Left cardiac atrium (tissue), 4 donors: ENCODE measurements around the gene C2CD2L. TPM values are rescaled to one million over a fixed set of nuclear protein-coding genes. Genes with fewer than 3 reads are reported as not detected.
"Not testable (repeated sequence)": the region's sequence is repeated elsewhere in the genome, so short reads cannot be mapped to it uniquely, and the experiment has no call there.

Experiments
- ATAC-seq, 2 donors: fragments of 200-7000 bp; cut with Tn5 transposase; one replicate each; pipeline ENCODE4 v1.9.1; 2020; ENCODE audit warnings: mild to moderate bottlenecking in 2 of 2, moderate library complexity in 2 of 2
- DNase-seq: peaks from one replicate; pipeline ENCODE4 v3.0.0-alpha.2; 2020
- intact Hi-C, 2 donors: fragments of 100-400 bp; cut with DNase I; formaldehyde crosslinking; loops; one replicate each; pipeline versions ENCODE4 v1.14.1 to v1.15.1; 2022 to 2023
- total RNA-seq, 2 donors: library from RNA; stranded (reverse); fragmentation: NEBNext Ultra II Directional; extraction: Animal tissue kit (Norgen Biotek cat#: 25700); gene quantifications; one replicate each; pipeline ENCODE4 v1.2.1, GENCODE V29; 2021
- donor health status: DM: no; HTN: yes; CAD: no.
- donor health status: DM: no; HTN: yes; CAD: no; lungs with severe emphysema.
- donor health status: DM: yes; HTN: yes; CAD: no.
- donor health status: Dilated cardiomyopathy.

Gene C2CD2L
- total RNA-seq, 2 donors from 2014 or later = 8.7 to 9.3 TPM

- intact Hi-C loops, ATAC-seq, DNase-seq: not testable (repeated sequence)
Measured at GRCh38 chr11:119139276-119139675, 32.1 kb downstream of the C2CD2L start.

- DNase-seq (peak; percentile 68), ATAC-seq (peak; percentile 75 to 85)
- intact Hi-C loops = loop anchor here (2.0 to 5.0 kb wide), 2 partner anchors 52 kb away; no protein-coding TSS in a partner anchor
Measured at GRCh38 chr11:119144825-119145486, 37.8 kb downstream of the C2CD2L start.

DNA sequence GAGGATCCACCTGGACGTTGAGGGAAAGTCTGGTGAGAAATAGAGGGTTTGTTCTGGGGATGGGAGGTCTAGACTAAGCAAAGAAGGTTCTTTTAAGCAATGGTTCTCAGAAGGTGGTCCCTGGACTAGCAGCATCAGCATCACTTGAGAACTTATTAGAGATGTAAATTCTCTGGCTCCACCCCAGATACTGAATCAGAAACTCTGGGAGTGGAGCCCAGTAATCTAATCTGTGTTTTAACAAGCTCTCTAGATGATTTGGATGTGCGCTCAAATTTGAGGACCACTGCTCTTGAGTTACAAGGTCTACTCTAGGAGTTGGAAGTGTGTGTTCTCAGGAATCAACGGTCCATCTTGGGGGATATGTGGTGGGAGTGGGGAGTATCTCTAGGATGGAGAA lies 38.4 kb downstream of the C2CD2L start:
- intact Hi-C loops = loop anchor here in 1 of 2 donors (2.0 kb wide), 1 partner anchor 51 kb away; no protein-coding TSS in a partner anchor
- no peak for ATAC-seq
- no peak for DNase-seq

- intact Hi-C loops = no loop called here
- no peak for ATAC-seq
- DNase-seq = no peak
Measured at GRCh38 chr11:119147604-119148333, 40.6 kb downstream of the C2CD2L start.

- no peak for ATAC-seq
- intact Hi-C loops = no loop called here
- peak; percentile 31 for DNase-seq
Measured at GRCh38 chr11:119148720-119149017, 41.5 kb downstream of the C2CD2L start.

- no peak for DNase-seq
- intact Hi-C loops = no loop called here
Measured at GRCh38 chr11:119149018-119149785, 42.1 kb downstream of the C2CD2L start, which contains the start of gene ABCG4. TSS of gene ABCG4 (plus strand) at chr11:119149052. CDS start at chr11:119149966, 914 bp downstream.

GRCh38 chr11:119149786-119150275 lies 42.7 kb downstream of the C2CD2L start:
- ATAC-seq (peak in 1 of 2 donors; percentile 6), DNase-seq (no peak)
- intact Hi-C loops = no loop called here

More at GRCh38 chr11:119149018-119149785, 42.1 kb downstream of the C2CD2L start, which contains the start of gene ABCG4:
- peak; percentile 64 to 67 for ATAC-seq

GRCh38 chr11:119152043-119152442 lies 44.9 kb downstream of the C2CD2L start:
- ATAC-seq (no peak), DNase-seq (no peak)
- intact Hi-C loops = no loop called here

DNA sequence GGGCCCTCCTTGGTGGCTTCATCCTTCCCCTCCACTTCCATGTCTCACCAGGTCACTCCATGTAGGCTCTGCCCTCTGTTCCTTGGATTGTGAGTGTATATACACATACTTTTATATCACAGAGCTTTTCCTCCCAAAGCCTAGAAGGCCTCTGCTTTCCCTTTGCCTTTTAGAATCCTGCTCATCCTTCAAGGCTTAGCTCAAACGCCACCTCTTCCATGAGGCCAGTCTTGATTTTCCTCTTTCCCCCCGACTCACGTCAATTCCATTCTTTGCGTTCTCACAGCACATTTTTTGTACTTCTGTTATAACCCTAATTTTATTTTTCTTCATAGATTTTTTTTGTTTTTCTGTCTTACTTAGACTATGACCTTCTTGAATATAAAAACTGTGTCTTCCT lies 45.5 kb downstream of the C2CD2L start:
- DNase-seq = no peak
- intact Hi-C loops = no loop called here
- no peak for ATAC-seq

GRCh38 chr11:119153049-119153818 lies 46.1 kb downstream of the C2CD2L start:
- DNase-seq (no peak), ATAC-seq (no peak)
- intact Hi-C loops = no loop called here

DNA sequence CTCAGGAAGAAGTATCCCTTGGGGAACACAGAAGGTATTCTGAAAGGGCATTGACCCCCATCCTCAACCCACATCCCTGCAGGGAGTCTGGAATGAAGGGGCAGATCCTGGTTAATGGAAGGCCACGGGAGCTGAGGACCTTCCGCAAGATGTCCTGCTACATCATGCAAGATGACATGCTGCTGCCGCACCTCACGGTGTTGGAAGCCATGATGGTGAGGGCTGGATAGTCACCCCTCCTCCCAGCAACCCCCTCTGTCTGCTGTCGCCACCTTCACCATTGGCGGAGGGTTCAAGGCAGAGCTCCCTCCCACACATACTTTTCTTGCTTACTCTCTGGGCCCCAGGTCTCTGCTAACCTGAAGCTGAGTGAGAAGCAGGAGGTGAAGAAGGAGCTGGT lies 47.0 kb downstream of the C2CD2L start:
- intact Hi-C loops = no loop called here
- ATAC-seq = no peak
- no peak for DNase-seq

DNA sequence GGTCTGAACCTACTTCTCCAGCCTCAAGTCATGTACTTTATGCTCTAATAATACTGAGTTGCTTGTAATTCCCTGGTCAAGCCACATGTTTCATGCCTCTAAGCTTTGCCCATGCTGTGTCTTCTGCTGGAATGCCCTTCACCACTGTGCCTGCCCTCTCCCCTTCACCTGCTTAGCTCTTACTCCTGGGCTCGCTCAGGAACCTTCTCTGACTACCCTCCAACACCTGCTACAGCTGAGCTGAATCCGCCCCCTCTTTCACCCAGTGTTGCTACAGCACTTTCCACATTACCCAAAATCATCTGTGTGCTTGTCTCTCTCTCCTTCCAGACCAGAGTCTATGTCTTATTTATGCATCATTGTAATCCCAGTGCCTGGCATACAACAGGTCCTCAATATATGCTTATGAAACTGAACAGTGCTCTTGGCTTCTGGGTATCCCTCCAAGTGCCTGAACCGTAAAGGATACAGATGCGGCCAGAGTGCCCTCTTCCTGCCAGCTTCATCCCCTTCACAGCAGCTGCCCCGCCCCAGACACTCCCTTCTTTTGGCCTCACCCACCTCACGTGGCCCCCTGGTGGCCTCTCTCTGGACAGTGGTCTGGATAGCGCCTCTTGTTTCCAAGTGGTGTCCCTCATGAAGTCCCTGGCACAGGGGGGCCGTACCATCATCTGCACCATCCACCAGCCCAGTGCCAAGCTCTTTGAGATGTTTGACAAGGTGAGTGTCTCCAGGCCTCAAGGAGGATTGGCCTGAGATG lies 48.8 kb downstream of the C2CD2L start:
- intact Hi-C loops = no loop called here
- DNase-seq (no peak), ATAC-seq (no peak)

- intact Hi-C loops = no loop called here
- no peak for DNase-seq
- no peak for ATAC-seq
Measured at GRCh38 chr11:119156496-119156895, 49.4 kb downstream of the C2CD2L start.

- DNase-seq = no peak
- no peak for ATAC-seq
- intact Hi-C loops = no loop called here
Measured at GRCh38 chr11:119157063-119157462, 49.9 kb downstream of the C2CD2L start.

- DNase-seq = no peak
- intact Hi-C loops = no loop called here
- no peak for ATAC-seq
Measured at GRCh38 chr11:119158467-119158866, 51.3 kb downstream of the C2CD2L start.

- DNase-seq = no peak
- intact Hi-C loops = no loop called here
- no peak for ATAC-seq
Measured at GRCh38 chr11:119160151-119160550, 53.0 kb downstream of the C2CD2L start.

DNA sequence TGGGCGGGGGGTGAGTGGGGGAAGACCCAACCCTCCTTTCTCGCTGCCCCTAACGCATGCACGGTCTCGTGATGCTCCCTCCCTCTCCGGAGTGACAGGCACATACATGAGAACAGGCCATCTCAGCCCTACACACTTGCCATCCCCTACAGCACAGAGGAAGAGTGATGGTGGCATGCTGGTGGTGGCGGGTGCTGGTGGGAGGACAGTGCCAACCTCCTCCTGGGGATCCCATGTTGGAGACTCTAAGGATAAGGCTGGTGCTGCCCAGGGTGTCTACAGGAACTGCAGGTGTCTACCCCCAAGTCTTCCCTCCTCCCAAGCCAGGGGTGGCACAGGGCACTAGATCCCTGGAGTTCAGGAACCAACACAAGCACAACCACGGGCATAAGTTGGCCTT lies 54.7 kb downstream of the C2CD2L start:
- intact Hi-C loops = no loop called here
- DNase-seq (no peak), ATAC-seq (no peak)

DNA sequence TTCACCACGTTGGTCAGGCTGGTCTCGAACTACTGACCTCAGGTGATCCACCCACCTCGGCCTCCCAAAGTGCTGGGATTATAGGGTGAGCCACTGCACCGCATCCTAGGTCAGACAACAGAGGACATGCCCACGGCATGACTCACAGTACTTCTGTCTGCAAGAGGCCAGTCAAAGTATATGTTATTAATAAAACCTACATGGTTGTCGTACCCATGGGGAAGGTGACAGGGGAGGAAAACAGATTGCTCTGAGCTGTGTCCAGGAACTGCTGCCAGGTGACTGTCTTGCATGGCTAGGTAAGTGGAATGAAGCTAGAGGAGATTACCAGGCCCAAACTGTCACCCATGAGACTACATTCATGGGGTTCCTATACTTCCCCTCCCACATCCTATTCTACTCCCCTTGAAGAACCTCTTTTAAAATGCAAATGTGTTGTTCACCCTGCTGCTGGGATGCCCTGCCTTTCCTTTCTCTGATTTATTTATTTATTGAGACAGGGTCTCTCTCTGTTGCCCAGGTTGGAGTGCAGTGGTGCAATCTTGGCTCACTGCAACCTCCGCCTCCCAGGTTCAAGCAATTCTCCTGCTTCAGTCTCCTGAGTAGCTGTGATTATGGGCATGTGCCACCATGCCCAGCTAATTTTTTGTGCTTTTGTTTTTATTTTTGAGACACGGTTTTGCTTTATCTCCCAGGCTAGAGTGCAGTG lies 59.4 kb downstream of the C2CD2L start:
- ATAC-seq = no peak
- DNase-seq = no peak

More for the DNA sequence above, 59.4 kb downstream of the C2CD2L start:
- intact Hi-C loops = no loop called here
